Left lung (tissue), 14 donors: ENCODE measurements around the gene CALHM4. TPM values are rescaled to one million over a fixed set of nuclear protein-coding genes. Genes with fewer than 3 reads are reported as not detected.

Experiments used
- ATAC-seq: fragments of 200-7000 bp; cut with Tn5 transposase; one replicate; pipeline ENCODE4 v1.9.1; 2020; ENCODE audit warnings: moderate library complexity
- DNase-seq, 4 donors: peaks; one replicate each; pipeline ENCODE4 v3.0.0-alpha.2; 2013 to 2020
- H3K27ac ChIP-seq, 2 donors: fragments of 200-600 bp; sonication (generic) in 1 of 2; one replicate each; pipeline versions ENCODE4 v1.5.0 to v1.8.0; 2020 to 2021
- H3K27me3 ChIP-seq, 2 donors: fragments of 200-600 bp; sonication (generic) in 1 of 2; one replicate each; pipeline versions ENCODE4 v1.5.0 to v1.8.0; 2020 to 2021
- H3K36me3 ChIP-seq, 2 donors: fragments of 200-600 bp; sonication (generic) in 1 of 2; one replicate each; pipeline versions ENCODE4 v1.5.0 to v1.8.0; 2020 to 2021
- H3K4me1 ChIP-seq, 2 donors: fragments of 200-600 bp; one replicate each; pipeline ENCODE4 v1.8.0; 2021
- H3K4me3 ChIP-seq, 2 donors: fragments of 200-600 bp; sonication (generic) in 1 of 2; one replicate each; pipeline versions ENCODE4 v1.5.0 to v1.8.0; 2020 to 2021; ENCODE audit warnings: mild to moderate bottlenecking in 1 of 2
- H3K9me3 ChIP-seq, 2 donors: fragments of 200-600 bp; sonication (generic) in 1 of 2; one replicate each; pipeline versions ENCODE4 v1.5.0 to v1.8.0; 2020 to 2021
- intact Hi-C, 2 donors: fragments of 100-400 bp; cut with DNase I; formaldehyde crosslinking; loops; one replicate each; pipeline versions ENCODE4 v1.11.2 to v1.14.2; 2022
- long read RNA-seq, 12 donors: library from polyadenylated mRNA in 2 of 12; unstranded in 2 of 12; transcript quantifications; one replicate each; pipeline ENCODE4 v2.0.0 and lab custom pipeline, GENCODE V29; 2019 to 2026
- polyA plus RNA-seq, 6 donors: library from polyadenylated mRNA; unstranded; fragments of 120-200 nt; gene quantifications; one replicate each; pipeline ENCODE4 v1.2.1, GENCODE V29; 2013; ENCODE audit not compliant: insufficient read length in 6 of 6
- total RNA-seq, 2 donors: library from RNA; stranded (reverse); fragmentation: NEBNext Ultra II Directional; extraction: Animal tissue kit (Norgen Biotek cat#: 25700); gene quantifications; one replicate each; pipeline ENCODE4 v1.2.1, GENCODE V29; 2021
- TF ChIP-seq, protein P1 (sequence below), 2 donors: fragments of 200-600 bp; sonication (generic) in 1 of 2; IDR thresholded peaks; one replicate each; pipeline versions ENCODE4 v1.5.0 to v1.8.0; 2021; ENCODE audit warnings: antibody characterized with exemption in 2 of 2
- donor health status: DM: no; HTN: yes; CAD: no.
- donor health status: DM: no; HTN: no; CAD: no.

CALHM4 gene, protein sequence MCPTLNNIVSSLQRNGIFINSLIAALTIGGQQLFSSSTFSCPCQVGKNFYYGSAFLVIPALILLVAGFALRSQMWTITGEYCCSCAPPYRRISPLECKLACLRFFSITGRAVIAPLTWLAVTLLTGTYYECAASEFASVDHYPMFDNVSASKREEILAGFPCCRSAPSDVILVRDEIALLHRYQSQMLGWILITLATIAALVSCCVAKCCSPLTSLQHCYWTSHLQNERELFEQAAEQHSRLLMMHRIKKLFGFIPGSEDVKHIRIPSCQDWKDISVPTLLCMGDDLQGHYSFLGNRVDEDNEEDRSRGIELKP
- total RNA-seq (not detected), polyA plus RNA-seq (not detected)
- long read RNA-seq, donor 1 = 0 reads
- long read RNA-seq, donor 2 = 0 reads
- long read RNA-seq, donor 3 = 0 reads
- long read RNA-seq, donor 4 = 0 reads
- long read RNA-seq, donor 5 = 0 reads
- long read RNA-seq, donor 6 = 0 reads
- long read RNA-seq, donor 7 = 0 reads
- long read RNA-seq, donor 8 = 0 reads
- long read RNA-seq, donor 9 = 0 reads
- long read RNA-seq, donor 10 = 0 reads
- long read RNA-seq, donor 11 = 0 reads
- long read RNA-seq, donor 12 = 0 reads

DNA sequence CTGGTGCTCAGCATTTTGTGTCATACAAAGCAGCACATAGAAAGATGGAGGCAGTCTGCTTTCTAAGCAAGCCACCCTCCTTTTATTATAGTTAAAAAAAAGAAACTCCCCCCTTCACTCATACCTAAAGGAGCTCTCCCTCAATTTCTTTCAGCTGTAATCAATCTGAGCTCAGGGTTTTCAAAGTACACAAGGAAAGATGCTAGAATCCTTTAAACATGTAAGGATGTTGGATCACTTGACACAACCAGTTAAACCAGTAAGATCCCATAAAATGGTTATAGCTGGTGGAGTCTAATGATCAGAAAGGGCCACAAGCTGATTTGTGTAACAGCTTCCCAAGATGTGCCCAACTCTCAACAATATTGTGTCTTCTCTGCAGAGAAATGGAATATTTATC, at the start of gene CALHM4:
CALHM4 (plus strand) TSS at position 301 of the 400 bp plus-strand sequence; CDS start at position 344, 43 bp downstream.
- ATAC-seq (no peak), DNase-seq (no peak)
- Histone ChIP-seq H3K4me1 (no peaks in the 10 kb centered on the region), H3K9me3 (no peaks in the 10 kb centered on the region), H3K27me3 (no peaks in the 10 kb centered on the region), H3K27ac (no peak within 1 kb of the TSS), H3K36me3 (no peaks in the 10 kb centered on the region), H3K4me3 (no peak within 1 kb of the TSS)
- TF ChIP-seq, protein P1, sequence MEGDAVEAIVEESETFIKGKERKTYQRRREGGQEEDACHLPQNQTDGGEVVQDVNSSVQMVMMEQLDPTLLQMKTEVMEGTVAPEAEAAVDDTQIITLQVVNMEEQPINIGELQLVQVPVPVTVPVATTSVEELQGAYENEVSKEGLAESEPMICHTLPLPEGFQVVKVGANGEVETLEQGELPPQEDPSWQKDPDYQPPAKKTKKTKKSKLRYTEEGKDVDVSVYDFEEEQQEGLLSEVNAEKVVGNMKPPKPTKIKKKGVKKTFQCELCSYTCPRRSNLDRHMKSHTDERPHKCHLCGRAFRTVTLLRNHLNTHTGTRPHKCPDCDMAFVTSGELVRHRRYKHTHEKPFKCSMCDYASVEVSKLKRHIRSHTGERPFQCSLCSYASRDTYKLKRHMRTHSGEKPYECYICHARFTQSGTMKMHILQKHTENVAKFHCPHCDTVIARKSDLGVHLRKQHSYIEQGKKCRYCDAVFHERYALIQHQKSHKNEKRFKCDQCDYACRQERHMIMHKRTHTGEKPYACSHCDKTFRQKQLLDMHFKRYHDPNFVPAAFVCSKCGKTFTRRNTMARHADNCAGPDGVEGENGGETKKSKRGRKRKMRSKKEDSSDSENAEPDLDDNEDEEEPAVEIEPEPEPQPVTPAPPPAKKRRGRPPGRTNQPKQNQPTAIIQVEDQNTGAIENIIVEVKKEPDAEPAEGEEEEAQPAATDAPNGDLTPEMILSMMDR (IDR thresholded peaks at IDR 0.05) = no peak
- intact Hi-C loops = no loop called here

DNA sequence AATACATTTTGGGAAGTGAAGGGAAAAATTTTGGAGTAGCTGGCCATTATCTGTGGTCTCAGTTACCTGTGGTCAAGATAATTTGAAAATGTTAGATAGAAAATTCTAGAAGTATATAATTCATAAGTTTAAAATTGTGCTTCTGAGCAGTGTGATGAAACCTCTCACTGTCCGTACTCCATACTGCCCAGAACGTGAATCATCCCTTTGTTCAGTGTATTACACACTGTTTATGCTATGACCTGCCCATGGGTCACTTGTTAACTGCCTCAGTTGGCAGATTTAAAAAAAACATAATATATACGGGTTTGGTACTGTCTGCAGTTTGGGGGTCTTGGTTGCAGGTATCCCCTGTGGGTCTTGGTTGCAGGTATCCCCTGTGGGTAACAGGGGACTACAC, 46.2 kb upstream of the CALHM4 start:
- peaks cover 0 to 8% of the 10 kb centered on the region in 2 donors for H3K9me3 ChIP-seq
- H3K4me1 ChIP-seq = no peaks in the 10 kb centered on the region
- intact Hi-C loops = no loop called here
- ATAC-seq (no peak), DNase-seq (no peak)
- no peaks in the 10 kb centered on the region for H3K27me3 ChIP-seq
- TF ChIP-seq, protein P1 (IDR thresholded peaks at IDR 0.05) = no peak
- H3K4me3 ChIP-seq = no peak overlapping the region
- no peaks in the 10 kb centered on the region for H3K36me3 ChIP-seq
- no peak overlapping the region for H3K27ac ChIP-seq

DNA sequence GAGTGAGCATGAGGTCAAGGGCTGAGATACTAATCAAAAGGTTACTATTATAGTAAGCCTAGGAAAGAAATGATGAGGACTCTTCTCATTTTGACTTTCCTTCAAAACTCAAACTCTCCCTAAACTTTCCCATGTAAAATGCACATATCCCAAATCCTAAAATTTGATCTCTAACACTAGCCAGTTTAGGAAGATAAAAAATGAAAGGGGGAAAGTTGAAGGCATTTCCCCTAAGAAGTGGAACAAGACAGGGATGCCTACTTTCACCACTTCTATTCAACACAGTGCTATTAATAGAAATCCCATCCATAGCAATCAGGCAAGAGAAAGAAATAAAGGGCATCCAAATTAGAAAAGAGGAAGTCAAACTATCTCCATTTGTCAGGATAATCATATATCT, 45.0 kb upstream of the CALHM4 start:
- Histone ChIP-seq H3K27ac (no peak overlapping the region), H3K36me3 (no peaks in the 10 kb centered on the region), H3K27me3 (no peaks in the 10 kb centered on the region), H3K4me1 (no peaks in the 10 kb centered on the region), H3K9me3 (peaks cover 0 to 8% of the 10 kb centered on the region in 2 donors), H3K4me3 (no peak overlapping the region)
- TF ChIP-seq, protein P1 (IDR thresholded peaks at IDR 0.05) = no peak
- intact Hi-C loops = no loop called here
- no peak for DNase-seq
- ATAC-seq = no peak

DNA sequence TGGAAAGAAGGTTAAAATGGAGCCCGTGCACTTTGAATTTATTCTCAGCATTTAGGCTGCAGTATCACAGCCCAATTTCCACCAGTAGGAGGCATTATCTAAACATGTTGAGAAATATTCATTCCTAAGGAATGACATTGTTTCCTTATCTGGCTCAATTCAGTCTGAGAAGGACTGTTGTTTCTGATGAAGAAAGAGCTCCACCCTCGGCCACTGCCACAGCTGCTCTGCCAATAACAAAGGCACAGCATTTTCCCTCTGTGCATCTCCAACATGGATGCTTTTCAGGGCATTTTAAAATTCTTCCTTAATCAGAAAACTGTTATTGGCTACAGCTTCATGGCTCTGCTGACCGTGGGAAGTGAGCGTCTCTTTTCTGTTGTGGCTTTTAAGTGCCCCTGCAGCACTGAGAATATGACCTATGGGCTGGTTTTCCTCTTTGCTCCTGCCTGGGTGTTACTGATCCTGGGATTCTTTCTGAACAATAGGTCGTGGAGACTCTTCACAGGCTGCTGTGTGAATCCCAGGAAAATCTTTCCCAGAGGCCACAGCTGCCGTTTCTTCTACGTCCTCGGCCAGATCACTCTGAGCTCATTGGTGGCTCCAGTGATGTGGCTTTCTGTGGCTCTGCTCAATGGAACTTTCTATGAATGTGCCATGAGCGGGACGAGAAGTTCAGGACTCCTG, 42.0 kb upstream of the CALHM4 start, which contains the start of gene CALHM5:
CALHM5 (plus strand) TSS at position 216 of the 687 bp plus-strand sequence; CDS start at position 274, 58 bp downstream.
- Histone ChIP-seq H3K36me3 (no peaks in the 10 kb centered on the region), H3K4me1 (peaks cover 0 to 2% of the 10 kb centered on the region in 2 donors), H3K9me3 (peaks cover 0 to 8% of the 10 kb centered on the region in 2 donors), H3K27me3 (no peaks in the 10 kb centered on the region), H3K27ac (peak within 1 kb of the TSS; percentile 57 to 82), H3K4me3 (peak within 1 kb of the TSS; percentile 7 to 20)
- intact Hi-C loops = no loop called here
- peak; percentile 95 for ATAC-seq
- DNase-seq = peak in 2 of 4 donors; percentile 37 to 65
- TF ChIP-seq, protein P1 (IDR thresholded peaks at IDR 0.05) = peak; percentile 46 to 64
